Duodenal mucosa (tissue), 2 donors: ENCODE measurements around the gene PRIM2.
"Not testable (repeated sequence)": the region's sequence is repeated elsewhere in the genome, so short reads cannot be mapped to it uniquely, and the experiment has no call there.

Experiments used
- H3K27ac ChIP-seq: one replicate; pipeline ENCODE4 v1.7.0; 2013; ENCODE audit warnings: low read depth, low read length
- H3K27me3 ChIP-seq, 2 donors: one replicate each; pipeline ENCODE4 v1.7.0; 2013; ENCODE audit warnings: low read length in 2 of 2, control low read depth in 1 of 2; ENCODE audit not compliant: insufficient read depth in 2 of 2, control insufficient read depth in 1 of 2
- H3K36me3 ChIP-seq, 2 donors: one replicate each; pipeline ENCODE4 v1.7.0; 2013; ENCODE audit warnings: low read length in 2 of 2, control low read depth in 1 of 2; ENCODE audit not compliant: insufficient read depth in 2 of 2, control insufficient read depth in 1 of 2
- H3K4me1 ChIP-seq, 2 donors: one replicate each; pipeline ENCODE4 v1.7.0; 2013; ENCODE audit warnings: low read length in 2 of 2, control low read depth in 1 of 2; ENCODE audit not compliant: insufficient read depth in 2 of 2, control insufficient read depth in 1 of 2
- H3K4me3 ChIP-seq, 2 donors: one replicate each; pipeline ENCODE4 v1.7.0; 2013; ENCODE audit warnings: low read length in 2 of 2, low read depth in 1 of 2
- H3K9ac ChIP-seq, 2 donors: one replicate each; pipeline ENCODE4 v1.7.0; 2013; ENCODE audit warnings: low read length in 2 of 2, low read depth in 1 of 2
- H3K9me3 ChIP-seq, 2 donors: one replicate each; pipeline ENCODE4 v1.7.0; 2013; ENCODE audit warnings: low read length in 2 of 2, control low read depth in 1 of 2; ENCODE audit not compliant: control insufficient read depth in 1 of 2

PRIM2 gene

DNA sequence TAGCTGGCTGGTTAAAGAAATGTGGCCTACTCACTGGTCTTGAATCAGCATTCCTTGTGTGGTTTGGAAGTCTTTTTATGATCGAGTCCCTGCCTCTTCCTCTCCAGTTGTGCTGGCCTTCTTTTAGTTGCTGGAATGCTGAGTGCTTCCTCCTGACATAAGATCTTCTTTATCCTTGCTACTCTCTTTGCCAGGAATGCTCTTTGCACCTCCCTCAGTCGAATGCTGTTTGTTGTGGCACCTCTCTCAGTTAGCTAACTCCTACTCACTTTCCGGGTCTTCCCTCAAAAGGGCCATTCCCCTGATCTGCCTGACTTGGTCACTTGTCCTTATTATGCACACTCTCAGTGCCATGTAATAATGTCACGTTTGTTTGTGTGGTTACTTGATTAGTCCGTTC, 146.4 kb downstream of the PRIM2 start:
- not testable (repeated sequence) for H3K9ac ChIP-seq, H3K27me3 ChIP-seq

DNA sequence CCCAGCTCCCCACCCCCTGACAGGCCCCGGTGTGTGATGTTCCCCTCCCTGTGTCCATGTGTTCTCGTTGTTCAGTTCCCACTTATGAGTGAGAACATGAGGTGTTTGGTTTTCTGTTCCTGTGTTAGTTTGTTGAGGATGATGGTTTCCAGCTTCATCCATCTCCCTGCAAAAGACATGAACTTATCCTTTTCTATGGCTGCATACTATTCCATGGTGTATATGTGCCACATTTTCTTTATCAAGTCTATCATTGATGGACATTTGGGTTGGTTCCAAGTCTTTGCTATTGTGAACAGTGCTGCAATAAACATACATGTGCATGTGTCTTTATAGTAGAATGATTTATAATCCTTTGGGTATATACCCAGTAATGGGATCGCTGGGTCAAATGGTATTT, 148.5 kb downstream of the PRIM2 start:
- not testable (repeated sequence) for H3K27me3 ChIP-seq, H3K36me3 ChIP-seq, H3K4me1 ChIP-seq, H3K4me3 ChIP-seq, H3K9me3 ChIP-seq, H3K27ac ChIP-seq, H3K9ac ChIP-seq

More for the DNA sequence above, 146.4 kb downstream of the PRIM2 start:
- not testable (repeated sequence) for H3K36me3 ChIP-seq, H3K9me3 ChIP-seq, H3K4me3 ChIP-seq, H3K27ac ChIP-seq, H3K4me1 ChIP-seq

DNA sequence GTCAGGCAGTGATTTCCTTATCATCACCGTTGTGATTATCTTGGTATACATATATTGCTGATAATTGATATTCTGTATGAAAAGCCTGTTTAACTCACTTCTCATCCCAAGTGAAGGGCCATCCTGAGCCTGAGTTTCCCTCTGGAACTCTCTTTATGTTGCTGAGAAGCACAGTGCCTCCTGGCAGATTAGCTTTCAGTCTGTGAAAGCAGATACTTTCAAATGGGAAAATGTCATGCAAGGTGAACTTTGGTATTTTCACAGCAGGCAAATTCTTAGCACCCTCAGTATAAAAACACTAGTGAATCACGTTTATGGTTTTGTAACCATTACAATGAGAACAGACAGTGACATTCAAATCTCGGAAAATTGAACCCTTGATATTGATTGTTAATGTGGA, 151.6 kb downstream of the PRIM2 start:
- H3K27me3 ChIP-seq = no peaks in the 10 kb centered on the region
- H3K4me3 ChIP-seq = no peak overlapping the region
- no peaks in the 10 kb centered on the region for H3K36me3 ChIP-seq
- H3K9ac ChIP-seq = no peak overlapping the region
- H3K9me3 ChIP-seq = no peaks in the 10 kb centered on the region
- no peak overlapping the region for H3K27ac ChIP-seq
- H3K4me1 ChIP-seq = no peaks in the 10 kb centered on the region

DNA sequence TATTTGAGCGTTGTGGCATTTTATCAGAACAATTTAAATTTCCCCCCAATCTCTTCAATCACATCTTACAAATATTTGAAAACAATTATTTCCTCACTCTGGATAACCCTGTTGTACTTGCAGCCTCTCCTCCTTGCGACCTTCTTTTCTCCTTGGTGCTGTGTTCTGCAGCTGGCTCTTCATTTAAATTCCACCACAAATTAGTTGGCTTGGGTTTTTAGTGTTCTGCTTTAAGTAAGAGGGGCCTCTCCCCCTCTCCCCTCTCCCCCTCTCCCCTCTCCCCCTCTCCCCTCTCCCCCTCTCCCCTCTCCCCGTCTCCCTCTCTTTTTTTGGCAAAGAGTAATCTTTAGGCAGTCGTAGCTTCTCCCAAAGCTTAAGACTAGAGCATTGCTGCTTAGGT, 152.7 kb downstream of the PRIM2 start:
- H3K9me3 ChIP-seq, H3K27me3 ChIP-seq, H3K9ac ChIP-seq, H3K4me3 ChIP-seq, H3K36me3 ChIP-seq, H3K27ac ChIP-seq, H3K4me1 ChIP-seq: not testable (repeated sequence)

DNA sequence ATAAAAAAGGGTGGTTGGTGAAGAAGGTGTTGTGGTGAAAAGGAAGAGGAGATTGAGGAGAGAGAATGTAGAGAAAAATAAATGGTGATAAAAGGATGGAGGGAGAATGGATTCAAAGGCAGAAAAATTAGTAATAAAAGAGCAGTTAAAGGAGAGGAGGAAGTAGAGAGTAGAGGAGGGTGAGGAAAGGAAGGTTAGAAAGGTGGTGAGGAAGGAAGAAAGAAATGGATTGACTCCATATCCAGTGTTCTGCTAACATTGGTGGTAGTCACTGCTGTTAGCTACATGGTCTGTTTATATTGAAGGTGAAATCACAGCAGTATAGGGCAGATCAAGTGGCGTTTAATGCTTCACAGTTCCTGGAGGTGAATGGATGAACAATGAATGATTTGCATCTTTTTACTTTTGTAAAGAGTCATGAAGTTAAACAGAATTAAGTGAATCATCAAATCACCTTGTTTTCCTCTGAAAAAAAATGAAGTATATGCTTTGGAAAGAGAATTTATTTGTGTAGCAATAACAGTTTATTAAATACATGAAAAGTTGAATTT, 154.0 kb downstream of the PRIM2 start:
- H3K4me3 ChIP-seq, H3K27me3 ChIP-seq, H3K9me3 ChIP-seq, H3K9ac ChIP-seq, H3K27ac ChIP-seq, H3K36me3 ChIP-seq, H3K4me1 ChIP-seq: not testable (repeated sequence)

DNA sequence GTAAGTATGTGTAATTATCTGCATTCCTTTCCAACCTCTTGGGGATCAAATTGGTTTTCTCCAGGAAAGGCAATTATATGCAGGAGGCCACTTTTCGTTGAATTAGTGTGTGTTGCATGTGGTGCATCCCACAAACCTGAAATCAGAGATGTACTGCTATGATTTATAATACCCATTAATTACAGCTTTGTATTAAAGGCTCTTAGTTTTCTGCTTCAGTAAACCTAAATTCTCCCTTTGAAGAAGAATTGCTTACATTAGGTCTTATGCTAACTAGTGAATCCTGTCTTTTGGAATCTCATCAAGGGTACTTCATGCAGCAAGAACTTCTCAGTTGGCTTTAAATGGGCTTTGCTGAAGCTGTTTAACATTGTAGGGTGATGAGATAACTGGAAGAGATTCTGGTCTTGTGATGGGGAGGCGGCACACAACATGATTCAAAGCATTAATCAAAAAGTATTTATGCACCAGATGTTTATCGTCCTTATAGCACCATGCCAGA, 155.5 kb downstream of the PRIM2 start:
- not testable (repeated sequence) for H3K9ac ChIP-seq, H3K4me1 ChIP-seq, H3K4me3 ChIP-seq, H3K36me3 ChIP-seq, H3K27ac ChIP-seq, H3K27me3 ChIP-seq, H3K9me3 ChIP-seq

DNA sequence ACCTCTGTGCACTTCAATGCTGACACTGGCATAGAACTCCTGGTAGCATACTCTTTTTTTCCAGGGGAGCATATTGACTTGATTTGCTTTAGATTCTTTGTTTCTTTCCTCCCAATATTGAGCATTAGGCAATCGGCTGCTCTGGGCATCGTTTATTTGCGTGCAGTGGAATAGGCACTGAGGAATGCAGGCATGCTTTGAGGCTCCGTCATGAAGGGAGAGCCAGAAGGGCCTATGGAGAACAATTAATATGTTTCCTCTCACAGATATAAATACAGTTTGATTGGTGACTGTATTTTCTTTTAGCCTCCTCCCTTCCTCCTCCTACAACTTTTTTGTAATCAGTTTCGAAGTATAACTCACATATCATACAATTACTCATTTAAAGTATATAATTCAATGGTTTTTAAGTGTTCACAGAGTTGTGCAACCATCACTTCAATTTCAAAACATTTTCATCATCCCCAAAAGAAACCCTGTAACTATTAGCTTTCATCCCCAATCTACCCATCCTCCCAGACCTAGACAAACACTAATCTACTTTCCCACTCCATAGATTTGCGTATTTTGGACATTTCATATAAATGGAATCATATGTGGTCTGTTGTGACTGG, 157.5 kb downstream of the PRIM2 start:
- H3K4me3 ChIP-seq, H3K27me3 ChIP-seq, H3K9ac ChIP-seq, H3K36me3 ChIP-seq, H3K9me3 ChIP-seq, H3K4me1 ChIP-seq, H3K27ac ChIP-seq: not testable (repeated sequence)

DNA sequence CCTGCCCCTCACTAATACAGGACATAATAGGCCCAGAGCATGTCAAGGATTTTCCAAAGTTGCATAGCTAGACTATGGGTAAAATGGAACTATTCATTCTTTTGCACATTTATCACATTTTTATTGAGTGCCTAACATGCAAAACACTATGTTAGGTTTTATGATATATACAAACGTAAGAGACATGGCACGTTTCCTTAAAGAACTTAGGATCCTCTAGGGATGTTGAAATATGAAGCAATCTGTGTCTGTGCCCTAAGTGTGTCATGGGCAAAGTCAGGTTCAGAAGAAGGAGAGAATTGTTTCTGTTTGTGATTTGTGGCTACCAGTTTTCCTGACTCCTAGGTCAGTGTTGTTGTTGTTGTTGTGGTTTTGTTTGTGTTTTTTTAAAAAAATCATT, 158.2 kb downstream of the PRIM2 start:
- H3K4me1 ChIP-seq, H3K4me3 ChIP-seq, H3K9me3 ChIP-seq, H3K27me3 ChIP-seq, H3K9ac ChIP-seq, H3K36me3 ChIP-seq, H3K27ac ChIP-seq: not testable (repeated sequence)

DNA sequence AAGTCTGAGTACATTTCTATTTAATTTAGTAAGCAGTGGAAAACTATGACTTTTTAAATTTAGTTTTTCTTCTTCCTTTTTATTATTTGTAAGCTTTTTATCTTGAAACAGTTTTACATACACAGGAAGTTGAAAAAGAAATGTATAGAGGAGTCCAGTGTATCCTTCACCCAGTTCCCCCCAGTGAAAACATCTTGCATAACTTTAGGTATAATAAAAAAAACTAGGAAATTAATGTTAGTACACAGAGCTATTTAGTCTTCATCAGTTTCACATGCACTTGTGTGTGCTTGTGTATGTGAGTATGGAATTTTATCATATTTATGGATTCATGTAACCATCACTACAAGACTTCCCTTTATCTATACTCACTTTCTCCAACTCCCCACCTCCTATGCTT, 162.8 kb downstream of the PRIM2 start:
- H3K4me1 ChIP-seq, H3K27me3 ChIP-seq, H3K4me3 ChIP-seq, H3K27ac ChIP-seq, H3K36me3 ChIP-seq, H3K9ac ChIP-seq, H3K9me3 ChIP-seq: not testable (repeated sequence)

DNA sequence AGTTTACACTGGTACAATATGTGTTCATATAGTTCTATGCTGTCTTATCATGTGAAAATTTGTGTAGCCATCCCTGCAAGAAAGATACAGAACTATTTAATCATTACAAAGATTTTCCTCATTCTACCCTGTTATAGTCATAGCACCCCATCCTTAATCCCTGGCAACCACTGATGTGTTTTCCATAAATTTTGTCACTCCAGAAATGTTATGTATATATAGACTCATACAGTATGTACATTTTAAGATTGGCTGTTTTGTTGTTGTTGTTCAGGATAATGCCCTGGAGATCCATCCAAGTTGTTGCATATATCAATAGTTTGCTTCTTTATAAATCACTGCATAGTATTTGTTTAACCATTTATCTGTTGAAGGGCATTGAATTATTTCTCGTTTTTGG, 163.7 kb downstream of the PRIM2 start:
- H3K27me3 ChIP-seq, H3K36me3 ChIP-seq, H3K4me1 ChIP-seq, H3K9me3 ChIP-seq, H3K27ac ChIP-seq, H3K4me3 ChIP-seq, H3K9ac ChIP-seq: not testable (repeated sequence)

DNA sequence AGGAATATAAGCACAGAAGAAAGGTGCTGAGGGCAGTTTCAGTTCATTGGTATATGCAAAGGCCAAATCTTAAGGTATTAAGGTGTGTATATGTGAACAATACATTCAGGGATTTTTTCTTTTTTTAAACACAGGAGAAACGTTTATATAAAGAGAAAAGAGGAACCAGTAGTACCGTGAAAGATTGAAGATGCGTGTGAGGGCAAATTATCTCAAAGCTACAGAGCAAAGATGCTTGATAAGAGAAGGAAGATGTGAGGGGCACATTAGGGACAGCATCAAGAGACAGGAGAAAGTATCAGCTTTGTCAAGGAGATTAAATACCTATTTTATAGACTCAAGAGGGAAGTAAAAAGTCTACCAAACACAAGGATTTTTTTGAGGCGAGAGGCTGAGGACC, 165.0 kb downstream of the PRIM2 start:
- not testable (repeated sequence) for H3K4me3 ChIP-seq, H3K4me1 ChIP-seq, H3K9me3 ChIP-seq, H3K27ac ChIP-seq, H3K27me3 ChIP-seq, H3K36me3 ChIP-seq, H3K9ac ChIP-seq
